A549 (cell line): ENCODE results near the gene DIP2C. TPM values are rescaled to one million over a fixed set of nuclear protein-coding genes. Genes with fewer than 3 reads are reported as not detected.

ENCODE experiments used
- ATAC-seq, 2 experiments: fragments of 200-7000 bp in 1 of 2; fragments of >200 bp in 1 of 2; cut with Nextera tagmentation in 1 of 2; cut with Tn5 transposase in 1 of 2; 3 replicates each; pipeline versions ENCODE4 v1.8.0 to v1.9.1; 2018 to 2020; ENCODE audit warnings: mild to moderate bottlenecking in 1 of 2, moderate library complexity in 1 of 2
- CTCF ChIA-PET: fragments of 300-600 bp; sonication (Branson Sonifier 250); formaldehyde crosslinking; extraction: SDS; loops from one replicate; lab custom pipeline; 2021; ENCODE audit warnings: antibody characterized with exemption, inconsistent platforms; lab: Yijun Ruan, JAX
- POLR2A ChIA-PET: fragments of 350-600 bp; formaldehyde crosslinking; extraction: SDS; loops from one replicate; lab custom pipeline; 2021; ENCODE audit warnings: antibody characterized with exemption, inconsistent platforms; lab: Yijun Ruan, JAX
- DNase-seq, 2 experiments: peaks; one replicate each; pipeline versions ENCODE4 v3.0.0 to v3.0.0-alpha.2; 2011 to 2016; ENCODE audit warnings: low read depth in 1 of 2, low spot score in 1 of 2
- FAIRE-seq: peaks from 2 replicates; lab custom pipeline; 2011; peaks lifted over from hg19 to GRCh38; lab: Jason Lieb, UNC
- H3K27ac ChIP-seq, 2 experiments: fragments of >200 bp; sonication (Bioruptor Twin); formaldehyde crosslinking; 3 replicates each; pipeline ENCODE4 v1.5.1; 2016 to 2017
- H3K4me1 ChIP-seq: fragments of >200 bp; sonication (Bioruptor Twin); formaldehyde crosslinking; 3 replicates; pipeline ENCODE4 v1.6.1; 2016
- H3K4me2 ChIP-seq: fragments of >200 bp; sonication (Bioruptor Twin); formaldehyde crosslinking; 3 replicates; pipeline ENCODE4 v1.6.1; 2016
- H3K4me3 ChIP-seq: fragments of >200 bp; sonication (Bioruptor Twin); formaldehyde crosslinking; 3 replicates; pipeline ENCODE4 v1.5.1; 2016
- H3K9me3 ChIP-seq: fragments of >200 bp; sonication (Bioruptor Twin); formaldehyde crosslinking; 3 replicates; pipeline ENCODE4 v1.6.1; 2016
- FOSB ChIP-seq: fragments of 250-450 bp; sonication (Bioruptor Pico); IDR thresholded peaks from 2 replicates; pipeline ENCODE4 v1.5.0; 2020; ENCODE audit warnings: mild to moderate bottlenecking, moderate library complexity
- GATA3 ChIP-seq: IDR thresholded peaks from 2 replicates; pipeline ENCODE4 v1.6.1; 2012; ENCODE audit warnings: borderline replicate concordance
- HOXB5 ChIP-seq: fragments of 250-450 bp; sonication (Bioruptor Pico); IDR thresholded peaks from 2 replicates; pipeline ENCODE4 v1.5.0; 2020; ENCODE audit warnings: mild to moderate bottlenecking, moderate library complexity
- JUN ChIP-seq, 2 experiments: fragments of >200 bp; sonication (Bioruptor Twin); formaldehyde crosslinking; IDR thresholded peaks; 2 replicates in 1 of 2; 3 replicates in 1 of 2; pipeline ENCODE4 v1.6.1; 2016 to 2017
- KDM5A ChIP-seq: fragments of 200-600 bp; sonication (generic); IDR thresholded peaks from 2 replicates; pipeline ENCODE4 v1.6.1; 2016; ENCODE audit warnings: antibody characterized with exemption, mild to moderate bottlenecking
- NFE2L2 ChIP-seq: fragments of 150-350 bp; conservative IDR thresholded peaks from 2 replicates; pipeline ENCODE4 v1.6.1; 2014; ENCODE audit warnings: low read length
- PHF8 ChIP-seq: fragments of 200-600 bp; sonication (generic); IDR thresholded peaks from 2 replicates; pipeline ENCODE4 v1.6.1; 2016; ENCODE audit warnings: low read depth, mild to moderate bottlenecking, antibody characterized with exemption, moderate library complexity, borderline replicate concordance
- POLR2A ChIP-seq: IDR thresholded peaks from 2 replicates; pipeline ENCODE4 v1.6.1; 2012; ENCODE audit warnings: mild to moderate bottlenecking, low read length
- POLR2AphosphoS2 ChIP-seq: conservative IDR thresholded peaks from 2 replicates; pipeline ENCODE4 v1.6.1; 2012; ENCODE audit warnings: low read length, improper control_type of control experiment, inconsistent platforms
- RCOR1 ChIP-seq: fragments of 150-350 bp; IDR thresholded peaks from 2 replicates; pipeline ENCODE4 v1.6.1; 2014; ENCODE audit warnings: antibody characterized with exemption, low read length, low read depth
- RFX5 ChIP-seq: fragments of 450-650 bp; IDR thresholded peaks from 2 replicates; pipeline ENCODE4 v1.7.1; 2014; ENCODE audit warnings: antibody characterized with exemption, mild to moderate bottlenecking, moderate library complexity
- SREBF2 ChIP-seq: fragments of 450-650 bp; IDR thresholded peaks from 2 replicates; pipeline ENCODE4 v1.6.1; 2014; ENCODE audit warnings: mild to moderate bottlenecking, moderate library complexity
- TFCP2L1 ChIP-seq: fragments of 250-450 bp; sonication (Bioruptor Pico); IDR thresholded peaks from 2 replicates; pipeline ENCODE4 v1.5.0; 2021; ENCODE audit warnings: mild to moderate bottlenecking
- ZNF302 ChIP-seq: fragments of 250-450 bp; sonication (Bioruptor Pico); IDR thresholded peaks from 2 replicates; pipeline ENCODE4 v1.9.0; 2021; ENCODE audit warnings: inconsistent platforms, mild to moderate bottlenecking, moderate library complexity
- WGBS: methylation state at CpG from one replicate; pipeline ENCODE4 v1.1.6; 2017; ENCODE audit errors: missing lambda C conversion rate; 5-methylcytosine and 5-hydroxymethylcytosine counted together
- polyA plus RNA-seq, 4 experiments: library from polyadenylated mRNA; depleted of rRNA in 3 of 4; stranded (reverse); fragments of >200 nt; fragmentation: RNase III in 1 of 4; extraction: RNeasy Plus Mini Kit Qiagen cat#74134 plus additional on column Dnase treatment in 1 of 4; gene quantifications; 2 replicates in 3 of 4; 3 replicates in 1 of 4; pipeline ENCODE4 v1.2.3, GENCODE V29; 2011 to 2017
- TF ChIP-seq, protein P1 (sequence below): fragments of >200 bp; sonication (Bioruptor Twin); formaldehyde crosslinking; IDR thresholded peaks from 3 replicates; pipeline ENCODE4 v1.5.1; 2016
- TF ChIP-seq, protein P2 (sequence below): IDR thresholded peaks from 2 replicates; pipeline ENCODE4 v1.6.1; 2012
- TF ChIP-seq, protein P3 (sequence below): IDR thresholded peaks from 2 replicates; pipeline ENCODE4 v1.6.1; 2012; ENCODE audit warnings: low read depth, borderline replicate concordance
- TF ChIP-seq, protein P4 (sequence below): fragments of >200 bp; sonication (Bioruptor Twin); formaldehyde crosslinking; IDR thresholded peaks from 2 replicates; pipeline ENCODE4 v1.6.1; 2016
- TF ChIP-seq, protein P5 (sequence below): fragments of 450-650 bp; IDR thresholded peaks from 2 replicates; pipeline ENCODE4 v1.6.1; 2014; ENCODE audit warnings: antibody characterized with exemption
- TF ChIP-seq, protein P6 (sequence below): IDR thresholded peaks from 2 replicates; pipeline ENCODE4 v1.6.1; 2012

The DIP2C gene
- polyA plus RNA-seq, 2 of the 4 experiments (the other 2 are of a cell fraction): 3.7 to 5.0 TPM

DNA sequence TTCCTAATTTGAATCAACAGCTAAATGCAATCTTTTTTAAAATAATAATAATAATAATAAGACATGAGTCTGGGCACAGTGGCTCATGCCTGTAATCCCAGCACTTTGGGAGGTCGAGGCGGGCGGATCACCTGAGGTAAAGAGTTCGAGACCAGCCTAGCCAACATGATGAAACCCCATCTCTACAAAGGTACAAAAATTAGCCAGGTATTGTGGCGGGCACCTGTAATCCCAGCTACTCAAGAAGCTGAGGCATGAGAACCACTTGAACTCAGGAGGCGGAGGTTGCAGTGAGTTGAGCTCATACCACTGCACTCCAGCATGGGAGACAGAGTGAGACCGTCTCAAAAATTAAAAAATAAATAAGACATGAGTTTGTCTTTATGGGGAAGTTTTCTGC is 3.9 kb downstream of the DIP2C start:
- FAIRE-seq (no peak), DNase-seq (no peak), ATAC-seq (no peak)
- POLR2A ChIA-PET: no interaction called here
- 79% methylated on average over 7 of the region's 7 CpGs for WGBS
- no peak for TF ChIP-seq ZNF302
- TF ChIP-seq TFCP2L1 (CRISPR knock-in tag): no peak
- no peak for TF ChIP-seq GATA3
- Histone ChIP-seq H3K9me3 (no peaks in the 10 kb centered on the region), H3K4me3 (no peak overlapping the region), H3K4me1 (peaks cover 18% of the 10 kb centered on the region), H3K27ac (no peak overlapping the region), H3K4me2 (no peak overlapping the region)
- CTCF ChIA-PET: interaction anchor here (1.8 kb wide), 1 partner anchor 174 kb away, joined by 4 read pairs; no protein-coding TSS in a partner anchor

DNA sequence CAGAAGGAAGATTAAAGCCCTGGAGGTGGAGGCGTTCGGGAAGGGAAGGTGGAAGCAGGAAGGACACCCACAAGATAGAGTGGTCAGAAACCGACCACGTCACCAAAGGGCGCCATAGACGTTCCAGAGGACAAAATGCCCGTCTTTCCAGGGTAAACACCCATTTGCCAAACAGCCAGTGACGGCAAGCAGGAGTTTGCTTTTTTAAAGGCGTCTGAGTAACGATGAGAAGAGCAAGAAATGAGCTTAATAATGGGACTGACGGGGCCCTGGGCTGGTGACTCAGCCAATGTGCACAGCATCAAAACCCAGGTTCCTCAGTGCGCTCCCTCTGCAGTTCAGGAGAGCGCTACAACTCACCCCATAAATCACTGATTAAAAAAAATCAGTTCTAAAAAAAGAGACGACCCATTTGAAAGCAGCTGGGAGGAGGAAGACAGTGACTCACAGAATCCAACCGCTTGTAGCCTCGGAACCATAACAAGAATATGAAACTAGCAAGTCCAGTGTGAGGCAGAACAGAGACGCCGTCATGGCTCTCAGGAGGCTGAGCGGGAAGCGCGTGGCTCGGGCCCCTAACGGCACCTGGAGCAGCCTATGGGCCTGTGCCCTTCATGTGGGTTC is 5.9 kb downstream of the DIP2C start:
- FAIRE-seq (peak; percentile 7), DNase-seq (peak; percentile 86 to 89)
- H3K9me3 ChIP-seq: no peaks in the 10 kb centered on the region
- CTCF ChIA-PET: interaction anchor here (1.0 to 1.5 kb wide), 6 partner anchors 11 to 248 kb away, joined by 3 to 5 read pairs (median 3); no protein-coding TSS in a partner anchor
- POLR2A ChIA-PET: no interaction called here
- H3K27ac ChIP-seq: peak overlapping the region; percentile 71 to 87
- peak overlapping the region; percentile 71 for H3K4me2 ChIP-seq
- WGBS: 11% methylated on average over 23 of the region's 23 CpGs
- TF ChIP-seq, protein P1, sequence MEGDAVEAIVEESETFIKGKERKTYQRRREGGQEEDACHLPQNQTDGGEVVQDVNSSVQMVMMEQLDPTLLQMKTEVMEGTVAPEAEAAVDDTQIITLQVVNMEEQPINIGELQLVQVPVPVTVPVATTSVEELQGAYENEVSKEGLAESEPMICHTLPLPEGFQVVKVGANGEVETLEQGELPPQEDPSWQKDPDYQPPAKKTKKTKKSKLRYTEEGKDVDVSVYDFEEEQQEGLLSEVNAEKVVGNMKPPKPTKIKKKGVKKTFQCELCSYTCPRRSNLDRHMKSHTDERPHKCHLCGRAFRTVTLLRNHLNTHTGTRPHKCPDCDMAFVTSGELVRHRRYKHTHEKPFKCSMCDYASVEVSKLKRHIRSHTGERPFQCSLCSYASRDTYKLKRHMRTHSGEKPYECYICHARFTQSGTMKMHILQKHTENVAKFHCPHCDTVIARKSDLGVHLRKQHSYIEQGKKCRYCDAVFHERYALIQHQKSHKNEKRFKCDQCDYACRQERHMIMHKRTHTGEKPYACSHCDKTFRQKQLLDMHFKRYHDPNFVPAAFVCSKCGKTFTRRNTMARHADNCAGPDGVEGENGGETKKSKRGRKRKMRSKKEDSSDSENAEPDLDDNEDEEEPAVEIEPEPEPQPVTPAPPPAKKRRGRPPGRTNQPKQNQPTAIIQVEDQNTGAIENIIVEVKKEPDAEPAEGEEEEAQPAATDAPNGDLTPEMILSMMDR: peak; percentile 11; the same call in 1 of the 3 replicates
- TF ChIP-seq JUN (IDR thresholded peaks at IDR 0.05) (peak in 1 of 2 experiments; percentile 64; a peak in 3 of 5 replicates), PHF8 (0 out of 2 replicates have a peak, but pooled peaks have one; percentile 28), RCOR1 (no peak), GATA3 (no peak), HOXB5 (CRISPR knock-in tag) (peak; percentile 39; the same call in 1 of the 2 replicates), POLR2AphosphoS2 (no peak), POLR2A (peak; percentile 36), NFE2L2 (0 out of 2 replicates have a peak, but pooled peaks have one; percentile 3), KDM5A (peak; percentile 59; the same call in 1 of the 2 replicates)
- TF ChIP-seq, protein P2, sequence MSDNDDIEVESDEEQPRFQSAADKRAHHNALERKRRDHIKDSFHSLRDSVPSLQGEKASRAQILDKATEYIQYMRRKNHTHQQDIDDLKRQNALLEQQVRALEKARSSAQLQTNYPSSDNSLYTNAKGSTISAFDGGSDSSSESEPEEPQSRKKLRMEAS: peak; percentile 84
- TF ChIP-seq, protein P3, sequence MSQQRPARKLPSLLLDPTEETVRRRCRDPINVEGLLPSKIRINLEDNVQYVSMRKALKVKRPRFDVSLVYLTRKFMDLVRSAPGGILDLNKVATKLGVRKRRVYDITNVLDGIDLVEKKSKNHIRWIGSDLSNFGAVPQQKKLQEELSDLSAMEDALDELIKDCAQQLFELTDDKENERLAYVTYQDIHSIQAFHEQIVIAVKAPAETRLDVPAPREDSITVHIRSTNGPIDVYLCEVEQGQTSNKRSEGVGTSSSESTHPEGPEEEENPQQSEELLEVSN: peak; percentile 89
- TF ChIP-seq, all 56 proteins: peak for 9
- ATAC-seq: peak; percentile 90 to 94
- Histone ChIP-seq H3K4me1 (peaks cover 13% of the 10 kb centered on the region; the same call in 1 of the 3 replicates), H3K4me3 (peak overlapping the region; percentile 40)

DNA sequence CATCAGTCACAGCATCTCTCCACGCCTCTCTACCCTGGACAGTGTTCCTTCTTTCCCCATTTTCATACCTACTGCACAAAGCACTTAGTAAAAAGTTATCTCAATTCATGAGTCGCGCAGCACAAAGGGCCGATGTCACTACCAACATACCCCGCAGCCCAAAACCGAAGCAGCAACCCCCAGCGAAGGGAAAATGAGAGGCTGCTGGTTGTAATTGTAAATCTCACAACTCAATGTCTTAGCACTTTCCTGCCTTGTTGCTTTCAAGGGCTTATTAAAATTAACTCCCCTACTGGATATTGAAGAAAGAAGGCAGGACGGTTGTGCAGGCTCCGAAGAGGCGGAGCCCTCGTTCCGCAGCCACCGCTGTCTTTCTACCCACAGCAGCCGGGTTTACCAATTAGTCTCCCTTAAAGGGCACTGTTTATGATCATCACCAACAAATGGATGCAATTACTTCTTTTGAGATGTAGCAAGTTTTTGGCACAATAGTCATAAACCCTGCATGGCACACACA is 6.5 kb downstream of the DIP2C start:
- Histone ChIP-seq H3K4me1 (peaks cover 10% of the 10 kb centered on the region; the same call in 1 of the 3 replicates), H3K27ac (peak overlapping the region; percentile 71 to 87), H3K4me2 (peak overlapping the region; percentile 71), H3K9me3 (no peaks in the 10 kb centered on the region), H3K4me3 (peak overlapping the region; percentile 40)
- POLR2A ChIA-PET: no interaction called here
- TF ChIP-seq SREBF2 (no peak), POLR2AphosphoS2 (no peak), PHF8 (no peak), RFX5 (no peak), FOSB (CRISPR knock-in tag) (no peak)
- TF ChIP-seq, protein P4, sequence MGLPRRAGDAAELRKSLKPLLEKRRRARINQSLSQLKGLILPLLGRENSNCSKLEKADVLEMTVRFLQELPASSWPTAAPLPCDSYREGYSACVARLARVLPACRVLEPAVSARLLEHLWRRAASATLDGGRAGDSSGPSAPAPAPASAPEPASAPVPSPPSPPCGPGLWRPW: no peak
- TF ChIP-seq, protein P5, sequence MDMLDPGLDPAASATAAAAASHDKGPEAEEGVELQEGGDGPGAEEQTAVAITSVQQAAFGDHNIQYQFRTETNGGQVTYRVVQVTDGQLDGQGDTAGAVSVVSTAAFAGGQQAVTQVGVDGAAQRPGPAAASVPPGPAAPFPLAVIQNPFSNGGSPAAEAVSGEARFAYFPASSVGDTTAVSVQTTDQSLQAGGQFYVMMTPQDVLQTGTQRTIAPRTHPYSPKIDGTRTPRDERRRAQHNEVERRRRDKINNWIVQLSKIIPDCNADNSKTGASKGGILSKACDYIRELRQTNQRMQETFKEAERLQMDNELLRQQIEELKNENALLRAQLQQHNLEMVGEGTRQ: no peak
- TF ChIP-seq, protein P6, sequence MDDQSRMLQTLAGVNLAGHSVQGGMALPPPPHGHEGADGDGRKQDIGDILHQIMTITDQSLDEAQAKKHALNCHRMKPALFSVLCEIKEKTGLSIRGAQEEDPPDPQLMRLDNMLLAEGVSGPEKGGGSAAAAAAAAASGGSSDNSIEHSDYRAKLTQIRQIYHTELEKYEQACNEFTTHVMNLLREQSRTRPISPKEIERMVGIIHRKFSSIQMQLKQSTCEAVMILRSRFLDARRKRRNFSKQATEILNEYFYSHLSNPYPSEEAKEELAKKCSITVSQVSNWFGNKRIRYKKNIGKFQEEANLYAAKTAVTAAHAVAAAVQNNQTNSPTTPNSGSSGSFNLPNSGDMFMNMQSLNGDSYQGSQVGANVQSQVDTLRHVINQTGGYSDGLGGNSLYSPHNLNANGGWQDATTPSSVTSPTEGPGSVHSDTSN: no peak
- ATAC-seq (peak; percentile 54 to 72), DNase-seq (no peak), FAIRE-seq (no peak)
- WGBS: 44% methylated on average over 14 of the region's 14 CpGs
- CTCF ChIA-PET: interaction anchor here (1.0 to 1.5 kb wide), 5 partner anchors 12 to 248 kb away, joined by 3 read pairs; no protein-coding TSS in a partner anchor
